Trophoblast cell (in vitro differentiated cells and primary cell): ENCODE results near the gene PRKCE.

Source experiments
- DNase-seq, 2 donors: peaks; one replicate each; pipeline ENCODE4 v3.0.0-alpha.2; 2016
- H2AFZ ChIP-seq: 2 replicates; pipeline ENCODE4 v1.6.1; 2013; ENCODE audit warnings: low read length, moderate library complexity, mild to moderate bottlenecking; ENCODE audit not compliant: insufficient read depth, poor library complexity
- H2AK5ac ChIP-seq: 2 replicates; pipeline ENCODE4 v1.6.1; 2013; ENCODE audit warnings: mild to moderate bottlenecking, low read length
- H2BK120ac ChIP-seq: 2 replicates; pipeline ENCODE4 v1.6.1; 2013; ENCODE audit warnings: low read length, mild to moderate bottlenecking, moderate library complexity; ENCODE audit not compliant: insufficient read depth, poor library complexity
- H2BK12ac ChIP-seq: 2 replicates; pipeline ENCODE4 v1.6.1; 2013; ENCODE audit warnings: mild to moderate bottlenecking, low read length, moderate library complexity
- H2BK5ac ChIP-seq: 2 replicates; pipeline ENCODE4 v1.6.1; 2013; ENCODE audit warnings: low read length, low read depth, moderate library complexity, mild to moderate bottlenecking; ENCODE audit not compliant: poor library complexity
- H3K14ac ChIP-seq: 2 replicates; pipeline ENCODE4 v1.6.1; 2013; ENCODE audit warnings: mild to moderate bottlenecking, low read length
- H3K18ac ChIP-seq: 2 replicates; pipeline ENCODE4 v1.6.1; 2013; ENCODE audit warnings: mild to moderate bottlenecking, low read length
- H3K23ac ChIP-seq: 2 replicates; pipeline ENCODE4 v1.6.1; 2013; ENCODE audit warnings: low read length
- H3K27ac ChIP-seq: 2 replicates; pipeline ENCODE4 v1.5.1; 2013; ENCODE audit warnings: low read depth, mild to moderate bottlenecking, inconsistent platforms, low read length, moderate library complexity
- H3K27me3 ChIP-seq: 2 replicates; pipeline ENCODE4 v1.6.1; 2013; ENCODE audit warnings: inconsistent platforms, mild to moderate bottlenecking, low read length, moderate library complexity; ENCODE audit not compliant: insufficient read depth
- H3K36me3 ChIP-seq, 2 experiments: 1 replicate in 1 of 2; 2 replicates in 1 of 2; pipeline ENCODE4 v1.6.1; 2013; ENCODE audit warnings: low read length in 2 of 2, mild to moderate bottlenecking in 2 of 2, moderate library complexity in 1 of 2; ENCODE audit not compliant: insufficient read depth in 2 of 2, control insufficient read depth in 1 of 2
- H3K4ac ChIP-seq: 2 replicates; pipeline ENCODE4 v1.6.1; 2013; ENCODE audit warnings: low read depth, mild to moderate bottlenecking, low read length, moderate library complexity
- H3K4me1 ChIP-seq, 2 experiments: 1 replicate in 1 of 2; 2 replicates in 1 of 2; pipeline ENCODE4 v1.6.1; 2013; ENCODE audit warnings: low read length in 2 of 2, mild to moderate bottlenecking in 2 of 2, moderate library complexity in 1 of 2; ENCODE audit not compliant: insufficient read depth in 2 of 2, control insufficient read depth in 1 of 2
- H3K4me2 ChIP-seq: 2 replicates; pipeline ENCODE4 v1.6.1; 2013; ENCODE audit warnings: inconsistent platforms, mild to moderate bottlenecking, low read length, moderate library complexity
- H3K4me3 ChIP-seq: 2 replicates; pipeline ENCODE4 v1.5.1; 2013; ENCODE audit warnings: mild to moderate bottlenecking, low read depth, low read length, inconsistent platforms
- H3K79me1 ChIP-seq: one replicate; pipeline ENCODE4 v1.6.1; 2013; ENCODE audit warnings: low read length
- H3K79me2 ChIP-seq: 2 replicates; pipeline ENCODE4 v1.6.1; 2013; ENCODE audit warnings: low read length, mild to moderate bottlenecking; ENCODE audit not compliant: control insufficient read depth, insufficient read depth, poor library complexity
- H3K9ac ChIP-seq: 2 replicates; pipeline ENCODE4 v1.6.1; 2013; ENCODE audit warnings: mild to moderate bottlenecking, low read length
- H3K9me3 ChIP-seq: 2 replicates; pipeline ENCODE4 v1.6.1; 2013; ENCODE audit warnings: low read depth, mild to moderate bottlenecking, control low read depth, inconsistent platforms, low read length; ENCODE audit not compliant: insufficient read depth
- H4K12ac ChIP-seq: 2 replicates; pipeline ENCODE4 v1.6.1; 2013; ENCODE audit warnings: low read depth, mild to moderate bottlenecking, low read length, moderate library complexity
- H4K8ac ChIP-seq: 2 replicates; pipeline ENCODE4 v1.6.1; 2013; ENCODE audit warnings: low read depth, mild to moderate bottlenecking, low read length, moderate library complexity
- H4K91ac ChIP-seq: one replicate; pipeline ENCODE4 v1.6.1; 2013; ENCODE audit warnings: low read depth, mild to moderate bottlenecking, low read length, moderate library complexity
- WGBS: extraction: QIAGEN DNeasy Blood & Tissue Kit; methylation state at CpG from one replicate; pipeline ENCODE4 v1.1.7; 2013; ENCODE audit warnings: missing lambda C conversion rate; ENCODE audit not compliant: insufficient read length, insufficient coverage; ENCODE audit errors: extremely low coverage; 5-methylcytosine and 5-hydroxymethylcytosine counted together

PRKCE gene

DNA sequence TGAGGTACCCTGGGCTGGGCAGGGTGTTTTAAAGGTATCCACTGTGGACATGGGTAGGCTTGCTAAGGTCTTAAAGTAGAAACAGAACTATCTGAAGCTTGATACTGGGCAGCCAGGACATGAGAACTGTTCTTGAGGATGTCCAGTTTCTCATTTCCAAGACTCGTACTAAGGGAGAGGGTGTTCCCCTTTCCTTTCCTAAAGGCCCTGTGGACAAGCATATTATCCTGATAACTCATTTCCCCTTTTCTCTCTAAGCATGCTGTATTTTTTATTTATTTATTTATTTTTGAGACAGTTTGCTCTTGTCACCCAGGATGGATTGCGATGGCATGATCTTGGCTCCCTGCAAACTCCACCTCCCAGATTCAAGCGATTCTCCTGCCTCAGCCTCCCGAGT, 273.6 kb downstream of the PRKCE start:
- no peak overlapping the region for H2BK5ac ChIP-seq
- no peak overlapping the region for H3K14ac ChIP-seq
- no peak for DNase-seq
- no peak overlapping the region for H4K91ac ChIP-seq
- H2BK12ac ChIP-seq, result no peak overlapping the region
- H2AK5ac ChIP-seq, result no peak overlapping the region
- peaks cover 11 to 15% of the 10 kb centered on the region in 2 experiments for H3K4me1 ChIP-seq
- H3K79me2 ChIP-seq, result no peaks in the 10 kb centered on the region
- no peak overlapping the region for H4K8ac ChIP-seq
- H3K4me2 ChIP-seq, result no peak overlapping the region
- H4K12ac ChIP-seq, result no peak overlapping the region
- no peaks in the 10 kb centered on the region for H3K27me3 ChIP-seq
- H2AFZ ChIP-seq, result no peak overlapping the region
- H3K27ac ChIP-seq, result no peak overlapping the region
- H3K18ac ChIP-seq, result no peak overlapping the region
- no peak overlapping the region for H3K9ac ChIP-seq
- no peaks in the 10 kb centered on the region for H3K79me1 ChIP-seq
- no peak overlapping the region for H3K23ac ChIP-seq
- whole genome bisulfite sequencing, result no CpG with 5 or more reads among the region's 4 CpGs
- H2BK120ac ChIP-seq, result no peak overlapping the region
- H3K9me3 ChIP-seq, result no peaks in the 10 kb centered on the region
- no peak overlapping the region for H3K4ac ChIP-seq
- no peak overlapping the region for H3K4me3 ChIP-seq
- no peaks in the 10 kb centered on the region for H3K36me3 ChIP-seq

DNA sequence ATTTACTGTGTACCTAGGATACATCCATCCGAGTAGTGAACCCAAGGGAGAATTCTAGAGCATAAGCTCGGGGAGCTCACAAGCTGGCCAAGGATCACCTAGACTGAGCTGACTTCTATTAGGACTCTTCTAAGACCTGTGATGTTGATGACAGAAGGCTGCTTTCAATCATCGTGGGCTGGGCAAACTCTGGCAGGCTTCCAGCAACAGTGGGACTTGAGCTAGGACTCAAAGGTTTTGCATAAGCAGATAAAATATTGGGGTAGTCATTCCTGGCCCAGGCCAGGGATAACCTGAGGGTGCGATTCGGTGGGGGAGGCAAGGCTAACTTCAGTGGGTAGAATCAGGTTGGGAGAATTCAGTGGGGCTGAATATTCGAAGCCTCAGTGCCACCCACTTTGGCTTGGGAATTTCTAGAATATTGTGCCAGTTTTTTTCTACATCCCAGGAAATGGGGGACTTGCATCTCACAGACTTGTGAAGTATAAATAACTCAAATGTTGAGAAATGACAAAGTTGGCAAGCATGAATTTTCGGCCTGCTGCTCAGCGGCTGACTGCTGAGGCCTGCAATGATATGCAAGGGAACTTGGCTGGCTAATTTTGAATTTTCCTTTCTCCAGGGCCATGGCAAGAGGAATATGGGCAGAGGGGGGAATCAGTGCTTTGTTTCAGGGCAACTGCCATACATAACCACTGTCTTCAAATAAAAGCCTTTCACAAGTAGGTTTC, 274.3 kb downstream of the PRKCE start:
- Histone ChIP-seq H3K14ac (no peak overlapping the region), H3K27me3 (no peaks in the 10 kb centered on the region), H3K79me2 (no peaks in the 10 kb centered on the region), H4K8ac (no peak overlapping the region), H3K23ac (no peak overlapping the region), H4K12ac (no peak overlapping the region), H2BK120ac (no peak overlapping the region), H2AFZ (no peak overlapping the region), H4K91ac (no peak overlapping the region), H3K18ac (no peak overlapping the region), H3K27ac (no peak overlapping the region), H3K4me3 (no peak overlapping the region), H3K79me1 (no peaks in the 10 kb centered on the region), H3K36me3 (no peaks in the 10 kb centered on the region), H2BK5ac (no peak overlapping the region), H3K4ac (no peak overlapping the region), H3K4me1 (peaks cover 14 to 15% of the 10 kb centered on the region in 2 experiments), H3K4me2 (no peak overlapping the region), H3K9ac (no peak overlapping the region), H2AK5ac (no peak overlapping the region), H2BK12ac (no peak overlapping the region), H3K9me3 (no peaks in the 10 kb centered on the region)
- no CpG with 5 or more reads among the region's 8 CpGs for WGBS
- DNase-seq, result no peak

DNA sequence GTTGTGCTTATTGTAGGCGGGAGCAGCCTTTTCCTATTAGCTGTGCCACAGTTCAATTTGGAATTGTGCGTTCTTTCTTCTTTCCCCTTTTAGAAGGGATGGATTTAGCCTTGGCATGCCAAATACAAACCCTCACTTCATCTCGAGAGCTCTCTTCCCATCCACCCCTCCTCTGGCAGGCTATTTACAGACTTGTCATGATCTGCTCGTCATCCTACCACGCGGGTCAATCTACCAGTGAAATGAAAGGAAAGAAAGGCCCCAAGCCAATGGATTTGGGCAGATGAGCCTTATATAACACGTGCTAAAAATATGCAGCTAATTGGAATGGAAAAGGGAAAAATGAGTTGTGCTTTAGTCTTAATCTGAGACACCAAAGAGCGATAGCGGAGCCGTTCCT, 277.5 kb downstream of the PRKCE start:
- DNase-seq, result no peak
- Histone ChIP-seq H3K9ac (no peak overlapping the region), H3K36me3 (no peaks in the 10 kb centered on the region), H3K23ac (no peak overlapping the region), H2AFZ (no peak overlapping the region), H3K79me1 (no peaks in the 10 kb centered on the region), H3K4ac (no peak overlapping the region), H3K18ac (no peak overlapping the region), H3K9me3 (no peaks in the 10 kb centered on the region), H2BK12ac (no peak overlapping the region), H3K4me3 (no peak overlapping the region), H4K8ac (no peak overlapping the region), H3K27ac (no peak overlapping the region), H2AK5ac (no peak overlapping the region), H2BK5ac (no peak overlapping the region), H3K14ac (no peak overlapping the region), H3K27me3 (no peaks in the 10 kb centered on the region), H3K79me2 (no peaks in the 10 kb centered on the region), H2BK120ac (no peak overlapping the region), H3K4me2 (no peak overlapping the region), H3K4me1 (peaks cover 7% of the 10 kb centered on the region in 2 experiments), H4K12ac (no peak overlapping the region), H4K91ac (no peak overlapping the region)
- WGBS, result no CpG with 5 or more reads among the region's 10 CpGs

DNA sequence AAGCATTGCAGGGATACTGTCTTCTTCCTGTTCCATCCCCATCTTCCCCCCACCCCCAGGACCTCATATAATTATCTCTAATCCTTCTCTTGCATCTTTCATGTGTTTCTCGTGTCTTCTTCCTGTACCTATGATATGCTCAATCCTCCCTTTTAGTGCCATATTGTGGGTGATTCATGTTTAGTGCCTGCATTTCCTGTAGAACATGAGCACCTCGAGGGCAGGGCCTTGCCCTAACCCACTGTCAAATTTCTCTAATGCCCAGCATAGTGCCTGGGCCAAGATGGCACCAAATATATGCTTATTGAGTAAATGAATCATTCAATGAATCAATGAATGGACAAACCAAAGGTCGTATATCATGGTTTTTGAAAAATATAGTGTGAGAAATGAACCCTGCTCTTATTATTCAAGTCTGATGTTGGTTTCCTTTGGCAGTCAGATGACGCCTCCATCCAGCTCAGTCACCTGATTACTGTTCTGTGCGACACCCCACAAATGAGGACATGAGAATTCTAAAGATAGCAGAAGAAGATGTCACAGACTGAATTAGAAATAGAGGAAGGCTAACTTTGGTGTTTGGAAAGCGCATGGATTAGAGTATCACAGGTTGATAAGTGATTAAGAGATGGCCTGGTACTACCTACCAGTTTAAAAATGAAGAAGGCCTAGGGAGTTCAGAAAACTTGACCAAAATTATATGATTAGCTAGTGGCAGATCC, 278.4 kb downstream of the PRKCE start:
- Histone ChIP-seq H3K36me3 (no peaks in the 10 kb centered on the region), H2BK12ac (no peak overlapping the region), H3K4ac (no peak overlapping the region), H2BK120ac (no peak overlapping the region), H4K8ac (no peak overlapping the region), H3K4me3 (no peak overlapping the region), H3K4me1 (peaks cover 1 to 6% of the 10 kb centered on the region in 2 experiments), H3K14ac (no peak overlapping the region), H4K91ac (no peak overlapping the region), H2AK5ac (no peak overlapping the region), H3K79me1 (no peaks in the 10 kb centered on the region), H3K79me2 (no peaks in the 10 kb centered on the region), H3K18ac (no peak overlapping the region), H2BK5ac (no peak overlapping the region), H4K12ac (no peak overlapping the region), H3K9ac (no peak overlapping the region), H2AFZ (no peak overlapping the region), H3K27me3 (no peaks in the 10 kb centered on the region), H3K27ac (no peak overlapping the region), H3K9me3 (no peaks in the 10 kb centered on the region), H3K4me2 (no peak overlapping the region), H3K23ac (no peak overlapping the region)
- DNase-seq, result no peak
- WGBS, result no CpG with 5 or more reads among the region's 6 CpGs
